ENCODE measurements around the gene CORO1A. TPM values are rescaled to one million over a fixed set of nuclear protein-coding genes. Genes with fewer than 3 reads are reported as not detected.
"Not testable (repeated sequence)": the region's sequence is repeated elsewhere in the genome, so short reads cannot be mapped to it uniquely, and the experiment has no call there.

CORO1A gene
- total RNA-seq, 1 experiment from 2014 or later = 3.1 TPM

DNA sequence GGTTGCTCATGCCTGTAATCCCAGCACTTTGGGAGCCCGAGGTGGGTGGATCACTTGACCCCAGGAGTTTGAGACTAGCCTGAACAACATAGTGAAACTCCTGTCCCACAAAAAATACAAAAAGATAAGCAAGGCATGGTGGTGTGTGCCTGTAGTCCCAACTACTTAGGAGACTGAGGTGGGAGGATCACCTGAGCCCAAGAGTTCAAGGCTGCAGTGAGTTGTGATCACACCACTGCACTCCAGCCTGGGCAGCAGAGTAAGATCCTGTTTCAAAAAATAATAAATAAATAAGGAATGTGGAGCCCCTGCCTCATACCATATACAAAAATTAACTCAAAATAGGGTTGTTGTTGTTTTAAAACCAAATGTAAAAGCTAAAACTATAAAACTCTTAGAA lies 26.2 kb upstream of the CORO1A start:
- Histone ChIP-seq H3K36me3 (no peaks in the 10 kb centered on the region), H3K27me3 (no peaks in the 10 kb centered on the region), H3K9me3 (no peaks in the 10 kb centered on the region), H3K4me3 (no peak overlapping the region)
- no peak for DNase-seq

DNA sequence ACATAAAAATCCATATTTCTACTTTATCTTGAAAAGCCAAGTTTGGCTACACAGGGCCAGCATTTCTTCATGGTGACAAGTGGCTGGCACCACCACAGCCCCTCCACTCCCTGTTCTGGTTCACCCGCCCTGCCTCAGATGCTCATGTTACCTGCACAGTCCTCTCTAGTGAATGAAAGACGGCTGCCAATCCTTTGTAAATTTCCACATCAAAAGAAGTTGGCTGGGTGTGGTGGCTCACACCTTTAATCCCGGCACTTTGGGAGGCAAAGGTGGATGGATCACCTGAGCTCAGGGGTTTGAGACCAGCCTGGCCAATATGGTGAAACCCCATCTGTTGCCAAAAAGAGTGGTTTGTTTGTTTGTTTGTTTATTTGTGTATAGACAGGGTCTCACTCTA lies 19.9 kb upstream of the CORO1A start:
- DNase-seq = no peak
- Histone ChIP-seq H3K4me3 (no peak overlapping the region), H3K9me3 (no peaks in the 10 kb centered on the region), H3K36me3 (no peaks in the 10 kb centered on the region), H3K27me3 (no peaks in the 10 kb centered on the region)

GRCh38 chr16:30166202-30166902 lies 17.1 kb upstream of the CORO1A start:
- H3K36me3 ChIP-seq = no peaks in the 10 kb centered on the region
- no peak overlapping the region for H3K4me3 ChIP-seq
- no peaks in the 10 kb centered on the region for H3K9me3 ChIP-seq
- H3K27me3 ChIP-seq = no peaks in the 10 kb centered on the region
- DNase-seq = no peak

- H3K36me3 ChIP-seq, H3K27me3 ChIP-seq, DNase-seq, H3K4me3 ChIP-seq, H3K9me3 ChIP-seq: not testable (repeated sequence)
Measured at GRCh38 chr16:30168746-30169145, 14.7 kb upstream of the CORO1A start.

DNA sequence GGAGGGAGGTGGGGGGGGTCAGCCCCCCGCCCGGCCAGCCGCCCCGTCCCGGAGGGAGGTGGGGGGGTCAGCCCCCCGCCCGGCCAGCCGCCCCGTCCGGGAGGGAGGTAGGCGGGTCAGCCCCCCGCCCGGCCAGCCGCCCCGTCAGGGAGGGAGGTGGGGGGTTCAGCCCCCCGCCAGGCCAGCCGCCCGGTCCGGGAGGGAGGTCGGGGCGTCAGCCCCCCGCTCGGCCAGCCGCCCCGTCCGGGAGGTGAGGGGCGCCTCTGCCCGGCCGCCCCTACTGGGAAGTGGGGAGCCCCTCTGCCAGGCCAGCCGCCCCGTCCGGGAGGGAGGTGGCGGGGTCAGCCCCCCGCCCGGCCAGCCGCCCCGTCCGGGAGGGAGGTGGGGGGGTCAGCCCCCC lies 14.0 kb upstream of the CORO1A start:
- not testable (repeated sequence) for H3K27me3 ChIP-seq, H3K36me3 ChIP-seq, H3K4me3 ChIP-seq, H3K9me3 ChIP-seq, DNase-seq

- not testable (repeated sequence) for H3K36me3 ChIP-seq, DNase-seq, H3K27me3 ChIP-seq, H3K4me3 ChIP-seq, H3K9me3 ChIP-seq
Measured at GRCh38 chr16:30170145-30170544, 13.3 kb upstream of the CORO1A start.

GRCh38 chr16:30173054-30173453 lies 10.3 kb upstream of the CORO1A start:
- no peak for DNase-seq
- Histone ChIP-seq H3K27me3 (no peaks in the 10 kb centered on the region), H3K4me3 (no peak overlapping the region), H3K36me3 (no peaks in the 10 kb centered on the region), H3K9me3 (no peaks in the 10 kb centered on the region)

GRCh38 chr16:30176876-30177275 lies 6.5 kb upstream of the CORO1A start:
- H3K27me3 ChIP-seq, H3K36me3 ChIP-seq, H3K4me3 ChIP-seq, DNase-seq, H3K9me3 ChIP-seq: not testable (repeated sequence)

- Histone ChIP-seq H3K4me3 (no peak overlapping the region), H3K36me3 (no peaks in the 10 kb centered on the region), H3K9me3 (no peaks in the 10 kb centered on the region), H3K27me3 (no peaks in the 10 kb centered on the region)
- DNase-seq = no peak
Measured at GRCh38 chr16:30179195-30179594, 4.2 kb upstream of the CORO1A start.

DNA sequence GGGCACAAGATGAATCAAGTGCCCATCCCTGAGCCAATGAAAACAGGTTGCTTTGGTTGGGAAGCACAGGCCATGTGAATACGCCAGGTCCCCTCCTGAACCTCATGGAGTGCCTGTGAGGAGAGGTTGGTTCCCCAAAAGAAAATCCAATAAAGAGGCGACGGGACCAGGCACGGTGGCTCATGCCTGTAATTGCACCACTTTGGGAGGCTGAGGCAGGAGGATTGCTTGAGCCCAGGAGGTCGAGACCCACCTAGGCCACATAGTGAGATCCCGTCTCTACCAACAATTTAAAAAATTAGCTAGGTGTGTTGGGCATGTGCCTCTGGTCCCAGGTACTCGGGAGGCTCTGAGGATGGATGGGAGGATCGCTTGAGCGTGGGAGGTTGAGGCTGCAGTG lies 3.5 kb upstream of the CORO1A start:
- DNase-seq = no peak
- Histone ChIP-seq H3K9me3 (no peaks in the 10 kb centered on the region), H3K36me3 (no peaks in the 10 kb centered on the region), H3K27me3 (no peaks in the 10 kb centered on the region), H3K4me3 (no peak overlapping the region)

- H3K36me3 ChIP-seq = no peaks in the 10 kb centered on the region
- H3K9me3 ChIP-seq = no peaks in the 10 kb centered on the region
- DNase-seq = no peak
- no peak overlapping the region for H3K4me3 ChIP-seq
- no peaks in the 10 kb centered on the region for H3K27me3 ChIP-seq
Measured at GRCh38 chr16:30180741-30181140, 2.7 kb upstream of the CORO1A start.

GRCh38 chr16:30184096-30184890 lies 891 bp downstream of the CORO1A start:
- no peak overlapping the region; the same call in 1 of the 2 replicates for H3K4me3 ChIP-seq
- DNase-seq = no peak
- no peaks in the 10 kb centered on the region for H3K27me3 ChIP-seq
- H3K9me3 ChIP-seq = no peaks in the 10 kb centered on the region
- peaks cover 5% of the 10 kb centered on the region for H3K36me3 ChIP-seq

DNA sequence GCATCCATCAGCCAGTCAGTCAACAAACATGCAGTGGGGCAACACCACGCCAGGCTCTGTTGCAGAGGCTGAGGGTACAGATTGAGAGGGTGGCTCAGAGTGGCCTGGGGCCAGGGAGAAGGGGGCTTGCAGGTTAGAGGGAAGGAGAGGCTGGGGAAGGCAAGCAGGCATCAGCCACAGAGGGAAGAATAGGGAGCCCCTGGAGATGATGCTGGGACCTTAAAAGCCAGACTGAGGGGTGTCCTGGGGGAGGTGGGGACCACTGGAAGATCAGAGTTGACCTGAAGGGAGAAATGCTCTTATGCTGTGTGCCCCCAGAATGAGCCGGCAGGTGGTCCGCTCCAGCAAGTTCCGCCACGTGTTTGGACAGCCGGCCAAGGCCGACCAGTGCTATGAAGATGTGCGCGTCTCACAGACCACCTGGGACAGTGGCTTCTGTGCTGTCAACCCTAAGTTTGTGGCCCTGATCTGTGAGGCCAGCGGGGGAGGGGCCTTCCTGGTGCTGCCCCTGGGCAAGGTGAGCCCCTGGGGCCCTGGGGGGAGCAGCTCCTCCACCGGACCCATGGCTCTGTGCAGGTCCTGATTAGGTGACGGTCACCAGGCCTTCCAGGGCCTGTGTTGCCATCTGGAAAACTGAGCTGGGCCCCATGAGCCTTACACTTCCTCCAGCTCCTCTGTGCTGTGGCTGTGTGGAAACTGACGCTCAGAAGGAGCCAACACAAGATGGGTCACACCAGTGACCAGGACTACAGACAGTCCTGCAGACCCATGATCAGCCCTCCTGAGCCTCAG lies 1.7 kb downstream of the CORO1A start:
- H3K27me3 ChIP-seq = no peaks in the 10 kb centered on the region
- peaks cover 5% of the 10 kb centered on the region for H3K36me3 ChIP-seq
- H3K9me3 ChIP-seq = no peaks in the 10 kb centered on the region
- no peak for DNase-seq
- H3K4me3 ChIP-seq = no peak overlapping the region

- Histone ChIP-seq H3K36me3 (peaks cover 5% of the 10 kb centered on the region), H3K4me3 (no peak overlapping the region), H3K27me3 (no peaks in the 10 kb centered on the region), H3K9me3 (no peaks in the 10 kb centered on the region)
- no peak for DNase-seq
Measured at GRCh38 chr16:30185683-30186421, 2.5 kb downstream of the CORO1A start.

DNA sequence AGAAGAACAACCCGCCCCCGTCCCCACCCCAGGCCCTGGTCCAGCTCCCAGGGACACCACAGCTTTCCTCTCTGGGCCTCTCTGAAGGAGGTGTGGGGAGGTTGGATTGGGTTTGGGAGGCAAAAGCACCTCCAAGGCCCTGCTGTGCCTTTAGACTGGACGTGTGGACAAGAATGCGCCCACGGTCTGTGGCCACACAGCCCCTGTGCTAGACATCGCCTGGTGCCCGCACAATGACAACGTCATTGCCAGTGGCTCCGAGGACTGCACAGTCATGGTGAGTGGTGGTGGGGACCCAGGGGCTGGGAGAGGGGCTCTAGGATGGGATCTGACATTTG lies 3.0 kb downstream of the CORO1A start:
- no peaks in the 10 kb centered on the region for H3K27me3 ChIP-seq
- H3K9me3 ChIP-seq = no peaks in the 10 kb centered on the region
- no peak for DNase-seq
- no peak overlapping the region for H3K4me3 ChIP-seq
- peaks cover 5% of the 10 kb centered on the region for H3K36me3 ChIP-seq

- H3K27me3 ChIP-seq = no peaks in the 10 kb centered on the region
- H3K9me3 ChIP-seq = no peaks in the 10 kb centered on the region
- no peak overlapping the region for H3K4me3 ChIP-seq
- no peak for DNase-seq
- H3K36me3 ChIP-seq = peaks cover 5% of the 10 kb centered on the region
Measured at GRCh38 chr16:30186782-30187555, 3.6 kb downstream of the CORO1A start.
